Measurements from ENCODE around the gene HSF2BP.
"Not testable (repeated sequence)": the region's sequence is repeated elsewhere in the genome, so short reads cannot be mapped to it uniquely, and the experiment has no call there.

The HSF2BP gene

DNA sequence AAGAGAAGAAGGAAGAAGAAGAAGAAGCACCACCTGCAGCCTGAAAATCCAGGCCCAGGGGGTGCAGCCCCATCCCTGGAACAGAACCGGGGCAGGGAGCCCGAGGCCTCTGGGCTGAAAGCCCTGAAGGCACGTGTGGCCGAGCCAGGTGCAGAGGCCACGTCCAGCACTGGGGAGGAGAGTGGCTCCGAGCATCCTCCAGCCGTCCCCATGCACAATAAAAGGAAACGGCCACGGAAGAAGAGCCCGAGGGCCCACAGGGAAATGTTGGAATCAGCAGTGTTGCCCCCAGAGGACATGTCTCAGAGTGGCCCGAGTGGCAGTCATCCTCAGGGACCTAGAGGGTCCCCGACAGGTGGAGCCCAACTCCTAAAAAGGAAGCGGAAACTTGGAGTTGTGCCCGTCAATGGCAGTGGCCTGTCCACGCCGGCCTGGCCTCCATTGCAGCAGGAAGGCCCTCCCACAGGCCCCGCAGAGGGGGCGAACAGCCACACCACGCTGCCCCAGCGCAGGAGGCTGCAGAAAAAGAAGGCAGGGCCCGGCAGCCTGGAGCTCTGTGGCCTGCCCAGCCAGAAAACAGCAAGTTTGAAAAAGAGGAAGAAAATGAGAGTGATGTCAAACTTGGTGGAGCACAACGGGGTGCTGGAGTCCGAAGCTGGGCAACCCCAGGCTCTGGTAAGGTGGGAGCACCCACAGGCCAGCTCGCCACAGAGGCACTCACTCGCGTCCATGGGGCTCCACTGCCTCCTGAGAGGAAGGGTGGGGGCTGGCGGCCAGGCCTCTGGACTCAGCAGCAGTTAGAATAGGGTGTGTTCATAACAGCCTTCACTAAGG is 28.5 kb upstream of the HSF2BP start:
- DNase-seq, result no peak

DNA sequence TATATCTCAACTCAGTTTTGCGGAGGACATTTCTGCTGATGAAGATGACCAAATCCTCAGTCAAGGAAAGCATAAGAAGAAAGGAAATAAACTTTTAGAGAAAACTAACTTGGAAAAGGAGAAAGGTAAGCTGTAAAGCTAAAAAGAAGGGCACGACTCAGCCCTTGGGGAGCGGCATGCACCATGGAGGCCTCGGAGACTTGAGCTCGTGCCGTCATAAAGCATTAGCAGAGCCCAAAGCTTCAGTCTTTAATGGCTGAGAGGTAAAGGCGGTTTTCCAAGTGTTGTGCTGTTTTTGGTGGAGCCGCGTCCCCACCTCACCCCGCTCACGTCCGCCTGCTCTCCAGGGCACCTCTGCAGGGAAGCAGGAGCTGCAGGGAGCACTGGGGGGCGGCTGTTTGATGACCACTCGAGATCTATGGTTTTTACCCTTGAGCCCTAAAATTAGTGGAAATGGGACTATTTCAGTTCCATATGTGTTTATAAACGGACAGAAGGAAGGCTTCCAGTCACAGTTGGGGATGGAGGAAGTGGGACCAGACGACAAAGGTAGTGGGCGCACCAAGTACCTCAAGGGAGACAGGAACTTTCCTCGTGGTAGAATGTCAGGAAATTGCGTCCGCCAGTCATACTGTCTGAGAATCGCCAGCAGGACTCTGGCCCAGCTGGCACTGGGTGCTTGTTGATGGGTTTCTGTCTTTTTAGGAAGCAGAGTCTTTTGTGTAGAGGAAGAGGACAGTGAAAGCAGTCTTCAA is 27.7 kb upstream of the HSF2BP start:
- no peak for DNase-seq

DNA sequence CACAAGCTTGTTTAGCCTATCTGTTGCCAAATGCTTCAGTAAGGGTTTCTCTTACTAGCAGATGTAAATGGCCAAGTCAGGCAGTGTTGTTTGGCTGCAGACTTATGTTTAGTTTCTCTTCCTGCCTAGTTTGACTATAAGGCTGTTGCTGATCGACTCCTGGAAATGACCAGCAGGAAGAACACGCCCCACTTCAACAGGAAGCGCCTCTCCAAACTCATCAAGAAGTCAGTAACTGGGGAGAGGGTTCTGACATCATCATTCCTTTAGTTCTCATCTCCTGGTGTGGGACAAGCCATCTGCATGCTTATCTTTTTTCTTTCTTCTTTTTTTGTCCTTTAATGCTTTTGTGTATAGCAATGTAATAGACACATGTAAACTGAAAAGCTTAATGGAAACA is 25.1 kb upstream of the HSF2BP start:
- DNase-seq, result no peak

DNA sequence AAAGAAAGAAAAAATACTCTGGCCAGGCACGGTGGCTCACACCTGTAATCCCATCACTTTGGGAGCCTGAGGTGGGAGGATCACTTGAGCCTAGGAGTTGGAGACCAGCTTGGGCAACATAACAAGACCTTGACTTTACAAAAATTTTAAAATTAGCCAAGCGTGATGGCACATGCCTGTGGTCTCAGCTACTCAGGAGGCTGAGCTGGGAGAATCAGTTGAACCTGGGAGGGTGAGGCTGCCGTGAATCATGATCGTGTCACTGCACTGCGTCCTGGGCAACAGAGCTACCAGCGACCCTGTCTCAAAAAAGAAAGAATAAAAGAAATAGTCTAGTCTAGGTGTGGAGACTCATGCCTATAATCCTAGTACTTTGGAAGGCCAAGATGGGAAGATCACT is 22.4 kb upstream of the HSF2BP start:
- DNase-seq, result no peak

DNA sequence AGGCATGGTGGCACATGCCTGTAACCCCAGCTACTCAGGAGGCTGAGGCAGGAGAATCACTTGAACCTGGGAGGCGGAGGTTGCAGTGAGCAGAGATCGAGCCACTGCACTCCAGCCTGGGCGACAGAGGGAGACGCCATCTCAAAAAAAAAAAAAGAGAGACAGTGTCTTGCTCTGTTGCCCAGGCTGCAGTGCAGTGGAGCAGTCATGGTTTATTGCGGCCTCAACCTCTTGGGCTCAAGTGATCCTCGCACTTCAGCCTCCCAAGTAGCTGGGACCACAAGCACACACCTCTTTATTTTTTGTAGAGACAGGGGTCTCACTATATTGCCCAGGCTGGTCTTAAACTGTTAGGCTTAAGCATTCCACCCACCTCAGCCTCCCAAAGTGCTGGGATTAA is 21.1 kb upstream of the HSF2BP start:
- not testable (repeated sequence) for DNase-seq

DNA sequence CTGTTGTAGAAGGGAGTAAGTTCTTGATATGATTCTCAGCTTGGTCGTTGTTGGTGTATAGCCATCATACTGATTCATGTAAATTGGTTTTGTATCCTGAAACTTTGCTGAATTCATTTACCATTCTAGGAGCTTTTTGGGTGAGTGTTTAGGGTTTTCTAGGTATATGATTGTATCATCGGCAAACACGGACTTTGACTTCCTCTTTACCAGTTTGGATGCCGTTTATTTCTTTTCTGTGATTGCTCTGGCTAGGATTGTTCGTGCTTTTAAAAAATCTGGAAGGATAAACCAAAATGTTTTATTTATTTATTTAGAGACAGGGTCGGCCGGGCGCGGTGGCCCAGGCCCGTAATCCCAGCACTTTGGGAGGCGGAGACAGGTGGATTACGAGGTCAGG is 20.7 kb upstream of the HSF2BP start:
- no peak for DNase-seq

DNA sequence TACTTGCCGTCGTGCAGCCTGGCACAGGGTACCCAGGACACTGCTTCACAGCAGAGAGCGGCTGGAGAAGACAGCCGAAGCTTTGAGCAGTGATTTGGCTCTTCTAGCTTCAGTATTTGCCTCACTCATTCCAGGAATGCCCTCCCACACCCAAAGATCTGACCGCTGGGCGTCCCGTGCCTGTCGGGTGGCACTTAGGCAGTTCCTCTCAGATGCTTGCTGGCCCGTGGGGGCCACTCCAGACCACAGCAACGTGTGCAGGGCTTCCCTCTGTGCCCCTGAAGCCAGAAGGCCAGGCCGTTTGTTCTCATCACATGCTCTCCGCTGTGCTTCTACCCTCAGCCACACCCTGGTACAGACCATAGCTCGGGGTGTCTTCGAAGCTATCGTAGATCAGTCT is 17.1 kb upstream of the HSF2BP start:
- no peak for DNase-seq

DNA sequence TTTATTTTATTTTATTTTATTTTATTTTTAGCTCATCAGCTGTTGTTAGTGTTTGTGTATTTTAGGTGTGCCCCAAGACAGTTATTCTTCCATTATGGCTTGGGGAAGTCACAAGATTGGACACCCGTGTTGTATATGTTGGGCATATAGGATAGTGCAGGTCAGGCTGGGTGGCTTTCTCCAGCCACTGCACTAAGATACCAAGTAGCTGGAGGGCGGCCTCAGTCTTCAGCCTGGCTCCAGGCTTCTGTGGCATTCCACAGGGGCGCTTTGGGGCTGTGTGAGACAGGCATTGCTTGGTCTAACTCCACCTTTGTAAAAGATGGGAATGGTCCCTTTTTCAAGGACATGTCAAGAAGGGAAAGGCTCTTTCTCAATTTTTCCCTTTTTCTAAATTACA is 16.6 kb upstream of the HSF2BP start:
- DNase-seq, result no peak

DNA sequence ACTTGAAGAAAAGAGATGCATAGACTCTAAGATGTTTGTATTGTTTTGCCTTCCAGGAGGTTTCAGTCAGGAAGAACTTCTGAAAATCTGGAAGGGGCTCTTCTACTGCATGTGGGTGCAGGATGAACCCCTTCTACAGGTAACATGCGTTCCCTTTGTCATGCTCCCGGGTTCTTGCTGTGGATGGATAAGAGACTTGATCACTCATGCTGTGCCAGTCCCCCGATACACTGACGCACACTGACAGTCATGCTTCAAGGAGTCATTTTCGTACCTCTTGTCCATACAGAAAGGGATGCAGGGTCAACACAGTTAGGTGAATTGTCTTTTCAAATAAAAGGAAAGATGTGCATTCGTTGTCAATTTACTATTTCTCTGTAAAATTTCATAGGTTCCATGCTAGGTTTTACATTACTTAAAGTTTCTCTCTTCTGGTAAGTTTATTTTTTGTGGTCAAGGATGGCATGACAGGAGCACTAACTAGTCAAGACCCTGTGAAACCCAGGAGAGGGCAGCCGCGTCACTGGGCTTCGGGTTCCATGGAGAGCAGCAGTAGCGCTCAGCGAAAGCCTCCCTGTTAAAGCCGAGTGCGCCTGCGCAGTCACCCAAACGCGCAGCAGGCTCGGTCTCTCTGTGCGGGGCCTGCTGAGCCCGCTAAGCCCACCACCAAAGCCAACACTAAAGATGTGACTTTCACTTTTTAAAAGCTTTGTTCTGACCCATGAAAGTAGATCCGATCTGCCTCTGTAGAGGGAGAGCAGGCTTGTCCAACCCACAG is 10.7 kb upstream of the HSF2BP start:
- no peak for DNase-seq

DNA sequence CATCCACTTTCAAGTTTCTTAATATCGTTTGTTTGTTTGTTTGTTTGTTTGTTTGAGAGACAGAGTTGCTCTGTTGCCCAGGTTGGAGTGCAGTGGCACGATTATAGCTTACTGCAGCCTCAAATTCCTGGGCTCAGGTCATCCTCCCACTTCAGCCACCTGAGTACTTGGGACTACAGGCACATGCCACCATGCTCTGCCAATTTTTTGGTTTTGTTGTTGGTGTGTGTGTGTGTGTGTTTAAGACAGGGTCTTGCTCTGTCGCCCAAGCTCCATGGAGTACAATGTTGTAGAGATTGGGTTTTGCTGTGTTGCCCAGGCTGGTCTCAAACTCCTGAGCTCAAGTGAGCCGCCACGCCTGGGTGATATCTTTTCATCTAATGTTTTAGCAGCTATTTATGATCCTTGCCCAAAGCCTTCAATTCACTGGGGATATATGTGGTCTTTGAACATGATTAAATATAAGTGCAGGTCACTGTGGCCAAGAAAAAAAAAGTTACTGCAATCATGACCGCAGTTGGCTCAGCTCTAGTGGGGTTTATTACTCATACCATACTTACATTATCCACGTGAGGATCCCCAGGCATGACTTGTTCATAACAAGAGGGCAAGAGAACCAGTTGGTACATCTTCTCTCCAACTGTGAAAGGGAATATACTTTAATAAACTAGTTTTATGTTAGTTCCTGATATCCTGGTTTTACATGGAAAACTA is 8.1 kb upstream of the HSF2BP start:
- no peak for DNase-seq

DNA sequence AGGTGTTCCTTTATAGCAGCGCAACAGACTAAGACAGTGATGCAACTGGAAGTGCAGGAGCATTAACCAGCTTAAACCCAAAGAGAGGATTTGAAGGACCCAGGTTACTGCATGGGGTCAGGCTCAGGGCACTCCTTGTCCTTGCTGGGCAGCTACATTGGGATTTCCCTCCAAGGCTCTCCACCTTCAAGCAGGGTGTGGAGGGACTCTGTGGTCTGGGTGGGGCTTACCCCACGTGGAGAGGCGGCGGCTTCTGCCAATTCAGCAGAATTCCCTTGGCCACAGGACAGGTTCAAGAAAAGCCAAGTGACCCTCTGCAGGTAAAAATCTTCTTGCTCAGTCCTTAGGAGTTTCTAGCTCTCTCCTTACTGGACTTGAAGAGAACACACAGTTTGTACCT is 6.6 kb upstream of the HSF2BP start:
- DNase-seq, result no peak

DNA sequence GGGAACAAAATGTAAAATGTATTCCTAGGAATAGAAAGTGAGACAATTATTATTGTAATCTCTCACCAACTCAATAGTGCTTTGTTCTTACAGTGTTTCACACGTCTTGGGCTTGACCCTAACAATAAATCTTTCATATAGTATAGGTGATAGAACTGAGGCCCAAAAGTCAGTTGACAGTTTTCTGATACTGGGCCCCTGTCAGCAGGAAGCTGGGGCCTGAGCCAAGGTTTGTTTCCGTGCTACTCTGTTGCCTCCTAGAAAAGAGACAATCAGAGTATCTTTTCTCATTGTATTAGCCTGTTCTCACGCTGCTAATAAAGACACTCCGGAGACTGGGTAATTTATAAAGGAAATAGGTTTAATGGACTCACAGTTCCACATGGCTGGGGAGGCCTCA is 5.1 kb upstream of the HSF2BP start:
- DNase-seq, result no peak

DNA sequence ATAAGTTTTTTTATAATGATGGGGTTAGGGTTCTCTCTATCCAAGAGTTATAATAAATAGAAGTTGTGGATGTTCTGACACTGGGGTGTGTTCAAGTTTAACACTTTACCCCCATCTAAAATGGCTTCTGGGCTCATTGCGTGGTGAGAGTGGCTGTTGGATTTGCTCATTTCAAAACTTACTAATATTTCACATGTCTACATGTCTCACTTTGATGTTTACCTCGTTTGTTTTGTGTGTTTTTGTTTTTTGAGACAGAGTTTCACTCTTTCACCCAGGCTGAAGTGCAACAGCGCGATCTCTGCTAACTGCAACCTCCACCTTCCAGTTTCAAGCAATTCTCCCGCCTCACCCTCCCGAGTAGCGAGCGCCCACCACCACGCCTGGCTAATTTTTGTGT is 3.7 kb upstream of the HSF2BP start:
- DNase-seq, result no peak

DNA sequence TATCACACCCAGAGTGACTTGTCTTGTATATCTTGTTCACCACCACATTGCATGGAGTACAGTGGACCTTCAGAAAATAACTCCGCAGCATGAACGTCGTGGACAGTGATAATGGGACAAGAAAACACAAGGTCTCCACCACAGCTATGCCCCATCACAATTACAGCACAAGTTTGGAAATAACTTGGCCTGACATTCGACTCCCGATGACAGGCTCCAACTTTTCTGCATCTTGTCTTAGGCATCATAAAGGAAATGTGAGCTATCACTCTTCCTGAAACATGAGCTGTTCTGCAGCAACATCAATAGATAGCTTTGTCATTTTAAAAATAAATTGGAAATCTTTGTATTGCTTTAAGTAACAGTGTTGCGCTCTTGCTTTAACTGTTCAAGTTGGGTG is 3.0 kb upstream of the HSF2BP start:
- no peak for DNase-seq

DNA sequence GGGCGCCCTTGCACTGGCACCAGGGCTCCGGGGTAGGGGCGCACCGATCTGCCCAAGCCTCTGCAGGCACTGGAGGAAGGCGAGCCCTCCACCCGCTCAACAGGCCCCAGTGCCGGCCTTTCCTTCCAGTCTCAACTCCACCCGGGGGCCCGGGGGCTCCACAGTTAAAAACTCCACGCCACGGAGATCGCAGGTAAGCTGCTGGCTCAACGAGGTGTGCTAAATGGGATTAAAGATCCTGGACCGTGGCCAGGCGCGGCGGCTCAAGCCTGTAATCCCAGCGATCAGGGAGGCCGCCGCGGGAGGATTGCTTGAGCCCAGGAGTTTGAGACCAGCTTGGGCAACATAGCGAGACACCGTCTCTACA is 536 bp downstream of the HSF2BP start:
- no peak for DNase-seq

DNA sequence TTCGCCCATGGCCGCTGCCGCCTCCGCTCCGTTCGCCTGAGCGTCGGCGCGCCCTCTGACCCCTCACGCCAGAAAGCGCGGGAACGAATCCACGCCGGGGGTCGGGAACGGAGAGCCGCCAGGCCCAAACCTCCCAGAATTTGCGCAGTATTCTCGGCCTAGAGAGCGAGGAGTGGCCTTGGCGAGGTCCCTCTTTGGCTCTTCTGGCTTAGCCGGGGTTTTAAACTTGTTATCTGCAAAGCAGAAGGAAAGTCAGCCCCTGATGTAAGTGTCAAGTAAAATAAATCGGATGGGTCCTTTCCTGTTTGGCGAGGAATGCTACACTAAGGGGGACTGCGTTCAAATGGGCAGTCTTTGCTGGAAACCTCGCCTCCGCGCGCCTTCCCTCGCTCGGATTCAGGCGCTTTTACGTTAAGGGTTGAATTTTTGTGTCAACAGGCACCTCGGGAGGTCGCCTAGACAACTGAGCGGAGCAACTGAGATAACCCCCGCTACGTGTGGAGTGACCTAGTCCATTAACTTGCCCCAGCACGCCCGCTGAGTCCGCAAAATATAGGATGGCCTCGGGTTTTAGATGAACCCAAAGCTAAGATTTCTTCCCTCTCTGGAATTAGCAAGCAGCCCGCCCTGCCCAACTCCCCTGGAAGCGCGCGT is 1.1 kb downstream of the HSF2BP start:
- no peak for DNase-seq

DNA sequence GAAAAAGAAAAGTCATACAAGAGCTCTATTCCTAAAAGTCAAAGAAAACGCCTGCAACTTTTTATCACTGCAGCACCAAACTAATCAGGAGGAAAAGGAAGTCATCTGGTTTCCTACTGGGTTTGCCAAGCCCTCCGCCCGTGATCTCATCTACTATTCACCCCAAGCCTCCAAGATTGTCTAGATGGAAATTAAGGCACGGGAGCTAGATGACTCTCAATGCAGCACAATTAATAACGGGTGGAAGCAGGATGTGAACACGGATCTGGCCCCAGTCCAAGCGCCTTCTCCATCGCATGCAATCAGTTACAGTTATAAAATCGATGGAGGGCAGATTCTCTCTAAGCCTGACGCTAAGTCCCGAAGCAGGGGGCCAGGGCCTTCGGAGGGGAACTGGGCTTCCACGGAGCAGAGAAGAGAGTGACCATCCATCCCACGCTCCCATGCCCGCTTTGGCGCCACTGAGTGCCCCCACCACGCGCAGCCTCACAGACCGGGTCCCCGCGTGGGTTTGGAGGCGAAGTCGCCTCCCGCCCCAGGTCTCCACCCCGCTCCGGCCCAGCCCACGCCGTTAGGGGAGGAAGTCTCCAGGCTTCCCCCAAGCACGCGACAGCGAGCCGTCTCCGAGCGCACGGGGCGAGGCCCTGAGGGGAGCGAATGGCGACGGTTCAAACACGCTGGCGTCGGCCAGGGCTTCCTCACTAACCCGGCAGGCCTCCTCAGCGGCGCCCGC is 1.8 kb downstream of the HSF2BP start:
- DNase-seq, result no peak

DNA sequence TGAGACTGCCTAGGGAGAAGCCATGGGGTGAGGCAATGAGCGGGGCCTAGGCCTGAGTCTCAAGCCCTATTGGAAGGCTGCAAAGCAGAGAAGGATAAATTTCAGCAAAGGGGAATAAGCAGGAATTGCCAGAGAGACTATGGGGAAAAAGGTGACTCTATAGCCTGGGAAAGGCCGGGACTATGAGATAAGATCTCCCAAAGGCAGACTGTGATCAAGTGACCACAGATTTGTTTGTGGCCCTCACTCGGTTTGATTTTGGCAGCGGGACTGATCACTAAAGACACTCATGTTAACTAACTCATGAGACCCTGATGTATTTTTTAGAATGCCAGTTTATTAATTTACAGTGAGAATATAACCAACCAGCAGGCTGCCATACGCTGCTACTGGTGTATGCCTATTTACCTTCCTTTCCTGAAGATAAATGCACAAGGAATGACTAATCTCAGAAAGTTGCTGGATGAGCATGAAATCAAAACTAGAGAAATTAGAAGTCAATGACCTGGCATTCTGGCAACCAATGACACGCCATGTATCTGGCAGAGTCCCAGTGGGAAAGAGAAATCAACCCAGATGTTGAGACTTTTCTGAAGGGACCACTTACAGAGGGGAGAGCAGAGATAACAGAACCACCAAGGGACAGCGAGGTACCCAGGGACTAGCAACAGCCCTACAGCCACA is 4.3 kb downstream of the HSF2BP start:
- no peak for DNase-seq

DNA sequence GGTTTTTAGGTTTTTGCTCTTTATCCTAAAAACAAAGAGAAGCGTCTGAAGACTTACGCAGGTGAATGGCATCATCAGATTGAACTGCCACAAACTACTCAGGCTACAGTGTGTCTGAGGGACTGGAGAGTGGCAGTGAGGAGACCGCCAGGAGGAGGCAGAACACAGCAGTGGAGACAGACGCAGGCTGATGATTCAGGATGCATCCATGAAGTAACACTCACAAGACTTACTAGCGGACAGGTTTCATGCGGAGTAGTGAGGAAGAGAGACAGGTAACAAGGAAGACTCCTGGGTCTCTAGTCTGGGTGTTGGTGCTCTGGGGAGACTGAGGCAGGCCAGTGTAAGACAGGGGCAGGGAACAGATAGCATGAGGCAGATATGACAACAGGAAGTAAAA is 5.7 kb downstream of the HSF2BP start:
- DNase-seq, result no peak

DNA sequence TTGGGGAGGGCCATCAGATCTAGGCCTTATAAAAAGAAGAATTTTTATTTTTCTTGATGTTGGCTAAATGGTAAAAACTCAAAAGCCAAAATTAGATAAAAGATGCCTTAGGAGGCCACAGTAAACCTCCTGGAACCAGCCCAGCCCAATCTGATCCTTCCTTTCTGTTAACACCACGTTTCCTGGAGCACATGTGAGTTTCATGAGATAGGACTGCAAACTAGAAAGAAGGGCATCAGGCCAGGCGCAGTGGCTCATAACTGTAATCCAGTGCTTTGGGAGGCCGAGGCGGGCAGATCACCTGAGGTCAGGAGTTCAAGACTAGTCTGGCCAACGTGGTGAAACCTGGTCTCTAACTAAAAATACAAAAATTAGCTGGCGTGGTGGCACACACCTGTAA is 6.7 kb downstream of the HSF2BP start:
- no peak for DNase-seq

DNA sequence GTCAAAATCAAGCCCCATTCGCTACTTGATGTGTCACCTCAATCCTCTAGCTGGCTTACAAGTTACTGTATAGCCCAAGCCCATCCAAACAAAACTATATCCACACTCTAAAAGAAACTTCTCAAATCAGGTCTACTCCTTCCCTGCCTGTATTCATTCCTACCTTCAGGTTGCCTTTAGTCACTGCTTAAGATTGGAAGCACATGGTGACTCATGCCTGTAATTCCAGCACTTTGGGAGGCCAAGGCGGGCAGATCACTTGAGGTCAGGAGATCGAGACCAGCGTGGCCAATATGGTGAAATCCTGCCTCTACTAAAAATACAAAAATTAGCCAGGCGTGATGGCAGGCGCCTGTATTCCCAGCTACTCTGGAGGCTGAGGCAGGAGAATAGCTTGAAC is 7.4 kb downstream of the HSF2BP start:
- DNase-seq, result not testable (repeated sequence)

All from NCI-H2171 treated with DMSO at 0.1 percent for 48 hours (cell line).